BLaER1 treated with 17β-estradiol and CSF1 and Interleukin-3, amounts not matched to agents 10 nM and 100 nM (cell line): ENCODE measurements around the gene ZNF772.

Experiments used
- H3K27ac ChIP-seq, 11 experiments: shearing (Covaris generic); formaldehyde crosslinking; 2 replicates each; pipeline ENCODE4 v1.8.1; 2022
- H3K27me3 ChIP-seq, 11 experiments: shearing (Covaris generic); formaldehyde crosslinking; 2 replicates each; pipeline ENCODE4 v1.8.1; 2022
- H3K36me3 ChIP-seq, 11 experiments: shearing (Covaris generic); formaldehyde crosslinking; 2 replicates each; pipeline ENCODE4 v1.8.1; 2022
- H3K4me1 ChIP-seq, 10 experiments: shearing (Covaris generic); formaldehyde crosslinking; 2 replicates each; pipeline ENCODE4 v1.8.1; 2022
- H3K4me2 ChIP-seq, 11 experiments: shearing (Covaris generic); formaldehyde crosslinking; 2 replicates each; pipeline ENCODE4 v1.8.1; 2022
- H3K4me3 ChIP-seq, 10 experiments: shearing (Covaris generic); formaldehyde crosslinking; 2 replicates each; pipeline ENCODE4 v1.8.1; 2022
- H3K9ac ChIP-seq, 11 experiments: shearing (Covaris generic); formaldehyde crosslinking; 2 replicates each; pipeline ENCODE4 v1.8.1; 2022
- H3K9me3 ChIP-seq, 11 experiments: shearing (Covaris generic); formaldehyde crosslinking; replicated peaks in 1 of 11; 2 replicates each; pipeline ENCODE4 v1.8.1; 2022
- H4K20me1 ChIP-seq, 11 experiments: shearing (Covaris generic); formaldehyde crosslinking; 2 replicates each; pipeline ENCODE4 v1.8.1; 2022
- Cebpa-rat ChIP-seq, 11 experiments: shearing (Covaris generic); IDR thresholded peaks; 2 replicates each; pipeline ENCODE4 v1.8.1; 2022

Gene ZNF772

DNA sequence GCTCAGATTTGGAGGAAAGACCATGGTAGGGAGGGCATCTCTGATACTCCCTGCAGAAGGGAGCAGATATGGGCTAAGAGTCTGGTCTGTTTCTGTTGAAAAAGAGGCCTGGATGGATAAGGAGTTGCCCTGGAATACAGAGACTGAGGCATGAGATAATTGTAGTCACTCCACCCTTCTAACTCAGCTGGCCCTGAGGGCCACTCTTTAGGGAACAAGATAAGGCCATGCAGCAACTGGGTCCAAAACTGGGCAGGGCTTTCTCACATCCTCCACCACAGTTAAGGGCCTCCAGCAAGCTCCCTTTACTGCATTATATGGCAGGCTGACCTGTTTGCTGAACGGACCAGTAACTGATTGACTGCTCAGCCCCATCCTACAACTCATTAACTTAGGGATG, 40.9 kb downstream of the ZNF772 start:
- peak overlapping the region; percentile 75 to 90 (median 84); a peak in 21 of 22 replicates for H3K9ac ChIP-seq
- H3K27ac ChIP-seq, result peak overlapping the region in 5 of 11 experiments; percentile 62 to 80 (median 78); a peak in 5 of 22 replicates
- H4K20me1 ChIP-seq, result peaks cover 0 to 59% (median 31%) of the 10 kb centered on the region in 11 experiments; a peak in 15 of 22 replicates
- peaks cover 17 to 40% (median 31%) of the 10 kb centered on the region in 10 experiments for H3K4me1 ChIP-seq
- peaks cover 13 to 34% (median 26%) of the 10 kb centered on the region in 11 experiments; a peak in 20 of 22 replicates for H3K36me3 ChIP-seq
- no peaks in the 10 kb centered on the region for H3K9me3 ChIP-seq
- no peak for TF ChIP-seq Cebpa-rat (IDR thresholded peaks at IDR 0.05)
- H3K4me2 ChIP-seq, result peak overlapping the region; percentile 88 to 97 (median 95)
- H3K27me3 ChIP-seq, result no peaks in the 10 kb centered on the region
- H3K4me3 ChIP-seq, result peak overlapping the region; percentile 81 to 93 (median 84)

DNA sequence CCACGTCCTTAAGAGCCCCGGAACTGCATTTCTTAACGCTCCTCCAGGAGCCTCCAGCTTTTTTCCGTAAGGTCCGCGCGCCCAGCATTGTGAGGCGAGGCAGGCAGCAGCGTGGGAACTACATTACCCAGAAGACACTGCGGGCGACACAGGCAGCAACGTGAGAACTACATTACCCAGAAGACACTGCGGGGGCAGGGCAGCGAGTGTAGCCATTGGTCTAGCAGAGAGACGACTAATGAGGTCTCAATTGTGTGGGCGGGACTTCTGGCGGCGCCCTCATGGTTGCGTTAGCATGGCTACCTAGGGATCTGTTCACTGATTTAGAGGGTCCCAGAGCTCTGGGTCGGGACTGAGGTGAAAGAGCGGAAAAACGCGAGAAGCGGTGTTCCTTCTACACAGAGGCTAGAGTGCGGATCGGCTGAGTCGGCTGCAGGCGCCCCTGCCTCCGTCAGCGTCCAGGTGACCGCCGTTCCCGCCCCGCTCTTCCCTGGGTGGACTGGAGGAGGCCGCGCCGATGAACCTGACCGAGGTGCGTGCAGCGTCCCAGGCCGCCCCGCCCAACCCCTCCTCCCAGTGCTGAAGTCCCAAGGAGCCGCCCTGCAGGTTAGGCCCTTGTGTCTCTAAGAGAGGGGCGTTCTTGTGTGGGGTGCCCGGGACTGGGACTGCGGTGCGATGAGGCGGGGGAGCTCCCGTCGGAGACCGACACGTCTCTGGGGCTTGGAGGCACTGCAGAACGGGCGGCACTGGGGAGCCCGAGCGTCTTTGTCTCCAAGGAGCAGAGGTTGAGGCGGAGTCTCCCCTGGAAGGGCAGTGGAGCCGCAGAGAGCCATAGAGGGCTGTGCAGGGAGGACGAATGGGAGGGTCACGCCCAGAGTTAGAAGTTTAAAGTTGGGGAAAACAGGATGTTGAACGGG, 42.0 kb downstream of the ZNF772 start, which contains the start of gene ZNF749:
Gene ZNF749, plus strand, starts transcription at position 264 of the 917 bp plus-strand sequence. Its CDS starts 254 bp downstream, at position 518.
- no peak for TF ChIP-seq Cebpa-rat (IDR thresholded peaks at IDR 0.05)
- H3K27ac ChIP-seq, result peak within 1 kb of the TSS in 10 of 11 experiments; percentile 44 to 80 (median 75); a peak in 21 of 22 replicates
- peaks cover 0 to 48% (median 20%) of the 10 kb centered on the region in 11 experiments; a peak in 14 of 22 replicates for H4K20me1 ChIP-seq

DNA sequence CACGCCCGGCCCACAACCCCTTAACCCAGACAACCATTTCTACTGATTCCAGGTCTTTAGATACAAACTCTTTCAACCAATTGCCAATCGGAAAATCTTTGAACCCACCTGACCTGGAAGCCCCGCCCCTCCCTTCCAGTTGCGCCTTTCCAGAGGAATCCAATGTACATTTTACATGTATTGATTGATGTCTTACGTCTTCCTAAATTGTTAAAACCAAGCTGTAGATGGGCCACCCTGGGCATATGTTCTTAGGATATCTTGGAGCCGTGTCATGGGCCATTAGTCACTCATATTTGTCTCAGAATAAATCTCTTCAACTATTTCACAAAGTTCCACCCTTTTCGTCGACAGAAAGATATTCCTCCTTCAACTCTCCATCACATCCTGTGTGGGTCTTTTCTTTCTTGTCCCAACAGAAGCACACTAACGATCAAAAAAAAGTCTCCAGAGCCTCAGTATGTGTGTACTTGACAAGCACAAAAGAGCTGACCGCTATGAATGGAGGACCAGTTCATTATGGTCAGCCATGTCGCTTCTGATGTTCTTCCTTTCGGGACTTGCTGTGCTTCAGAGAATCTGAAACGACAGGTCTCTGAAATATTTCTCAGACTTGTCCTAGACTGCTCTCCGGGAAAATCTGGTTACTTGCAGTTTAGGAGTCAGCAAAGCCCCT, 42.8 kb downstream of the ZNF772 start:
- TF ChIP-seq Cebpa-rat (IDR thresholded peaks at IDR 0.05), result no peak
- Histone ChIP-seq H3K27me3 (no peaks in the 10 kb centered on the region), H3K9me3 (no peaks in the 10 kb centered on the region), H3K36me3 (peaks cover 13 to 26% (median 19%) of the 10 kb centered on the region in 11 experiments; a peak in 20 of 22 replicates), H4K20me1 (peaks cover 0 to 40% (median 17%) of the 10 kb centered on the region in 11 experiments; a peak in 10 of 22 replicates), H3K4me1 (peaks cover 14 to 30% (median 24%) of the 10 kb centered on the region in 10 experiments), H3K27ac (peak overlapping the region in 10 of 11 experiments; percentile 33 to 80 (median 62); a peak in 20 of 22 replicates), H3K4me3 (peak overlapping the region; percentile 81 to 93 (median 84)), H3K4me2 (peak overlapping the region; percentile 72 to 97 (median 91)), H3K9ac (peak overlapping the region; percentile 46 to 90 (median 84); a peak in 21 of 22 replicates)

More for the DNA sequence above, 42.0 kb downstream of the ZNF772 start, which contains the start of gene ZNF749:
- no peaks in the 10 kb centered on the region for H3K27me3 ChIP-seq
- H3K36me3 ChIP-seq, result peaks cover 13 to 31% (median 23%) of the 10 kb centered on the region in 11 experiments; a peak in 20 of 22 replicates
- H3K9ac ChIP-seq, result peak within 1 kb of the TSS; percentile 75 to 90 (median 84)
- peaks cover 14 to 31% (median 26%) of the 10 kb centered on the region in 10 experiments for H3K4me1 ChIP-seq
- H3K4me2 ChIP-seq, result peak within 1 kb of the TSS; percentile 88 to 97 (median 95)
- H3K9me3 ChIP-seq, result no peaks in the 10 kb centered on the region
- H3K4me3 ChIP-seq, result peak within 1 kb of the TSS; percentile 81 to 93 (median 84)

DNA sequence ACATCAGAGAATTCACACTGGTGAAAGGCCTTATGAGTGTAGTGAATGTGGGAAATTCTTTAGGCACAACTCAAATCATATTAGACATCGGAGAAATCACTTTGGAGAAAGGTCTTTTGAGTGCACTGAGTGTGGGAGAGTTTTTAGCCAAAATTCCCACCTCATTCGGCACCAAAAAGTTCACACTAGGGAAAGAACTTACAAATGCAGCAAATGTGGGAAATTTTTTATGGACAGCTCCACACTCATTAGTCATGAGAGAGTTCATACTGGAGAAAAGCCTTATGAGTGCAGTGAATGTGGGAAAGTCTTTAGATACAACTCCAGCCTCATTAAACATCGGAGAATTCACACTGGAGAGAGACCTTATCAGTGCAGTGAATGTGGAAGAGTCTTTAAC, 56.3 kb downstream of the ZNF772 start:
- Histone ChIP-seq H3K27me3 (no peaks in the 10 kb centered on the region), H3K4me1 (no peaks in the 10 kb centered on the region; a peak in 1 of 20 replicates), H3K36me3 (peaks cover 50 to 76% (median 62%) of the 10 kb centered on the region in 11 experiments), H3K4me3 (no peak overlapping the region), H3K9ac (no peak overlapping the region), H3K9me3 (peaks cover 0 to 19% (median 0%) of the 10 kb centered on the region in 11 experiments; a peak in 4 of 22 replicates), H3K4me2 (no peak overlapping the region), H4K20me1 (peaks cover 0 to 51% (median 12%) of the 10 kb centered on the region in 11 experiments; a peak in 8 of 22 replicates), H3K27ac (no peak overlapping the region)
- TF ChIP-seq Cebpa-rat (IDR thresholded peaks at IDR 0.05), result no peak

DNA sequence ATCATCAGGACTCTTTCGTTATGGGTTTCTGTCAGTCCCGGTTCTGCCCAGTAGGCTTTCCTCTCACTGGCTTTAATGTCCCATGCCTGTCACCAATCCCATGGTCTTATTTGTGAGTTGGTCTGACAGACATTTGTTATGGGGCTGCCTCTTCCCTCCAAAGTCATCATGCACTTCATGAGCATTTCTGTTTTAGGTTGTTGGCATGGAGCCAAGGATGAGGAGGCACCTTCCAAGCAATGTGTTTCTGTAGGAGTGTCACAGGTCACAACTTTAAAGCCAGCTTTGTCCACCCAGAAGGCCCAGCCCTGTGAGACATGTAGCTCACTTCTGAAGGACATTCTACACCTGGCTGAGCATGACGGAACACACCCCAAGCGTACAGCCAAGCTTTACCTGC, 57.9 kb downstream of the ZNF772 start:
- H3K4me3 ChIP-seq, result no peak overlapping the region
- H3K27ac ChIP-seq, result no peak overlapping the region
- H3K9ac ChIP-seq, result no peak overlapping the region
- H3K27me3 ChIP-seq, result no peaks in the 10 kb centered on the region
- H3K9me3 ChIP-seq, result peaks cover 0 to 19% (median 0%) of the 10 kb centered on the region in 11 experiments; a peak in 4 of 22 replicates
- H3K4me2 ChIP-seq, result no peak overlapping the region
- no peak for TF ChIP-seq Cebpa-rat (IDR thresholded peaks at IDR 0.05)
- no peaks in the 10 kb centered on the region; a peak in 1 of 20 replicates for H3K4me1 ChIP-seq
- peaks cover 0 to 64% (median 12%) of the 10 kb centered on the region in 11 experiments; a peak in 8 of 22 replicates for H4K20me1 ChIP-seq
- peaks cover 63 to 92% (median 76%) of the 10 kb centered on the region in 11 experiments for H3K36me3 ChIP-seq
